ENCODE results near the gene KRT33A. TPM values are rescaled to one million over a fixed set of nuclear protein-coding genes. Genes with fewer than 3 reads are reported as not detected.

KRT33A gene
- total RNA-seq, 3 donors from 2014 or later (not counting 1 experiment from before 2014, with no cell fraction given) = not detected

- H3K27ac Mint-ChIP-seq = no peak overlapping the region
- Histone ChIP-seq H3K4me1 (ENCODE audit: control insufficient read depth, insufficient read depth, low read length) (peaks cover 14% of the 10 kb centered on the region), H3K27me3 (ENCODE audit: control insufficient read depth, insufficient read depth, low read length) (no peaks in the 10 kb centered on the region), H3K36me3 (ENCODE audit: control insufficient read depth, insufficient read depth, low read length) (no peaks in the 10 kb centered on the region), H3K27ac (ENCODE audit: low read length) (no peak overlapping the region), H3K4me3 (ENCODE audit: low read length) (no peak overlapping the region), H3K9me3 (ENCODE audit: control insufficient read depth, insufficient read depth, low read length) (peaks cover 9% of the 10 kb centered on the region)
- TF ChIP-seq CTCF (IDR thresholded peaks at IDR 0.05) = no peak
- WGBS (ENCODE audit: insufficient coverage) = 94% methylated on average over 3 of the region's 3 CpGs
- peaks cover 0 to 4% of the 10 kb centered on the region in 2 donors for H3K27me3 Mint-ChIP-seq (ENCODE audit: low read depth in 2 of 2)
- intact Hi-C loops (cut with micrococcal nuclease) = no loop called here
- DNase-seq = no peak
- peaks cover 0 to 5% of the 10 kb centered on the region in 2 donors for H3K9me3 Mint-ChIP-seq
- peaks cover 12 to 14% of the 10 kb centered on the region in 2 donors for H3K4me1 Mint-ChIP-seq
- ATAC-seq = no peak
- no peak overlapping the region for H3K4me3 Mint-ChIP-seq
- peaks cover 12% of the 10 kb centered on the region for H3K36me3 Mint-ChIP-seq
These were observed 4.6 kb downstream of the KRT33A start for GRCh38 chr17:41345992-41346391.

- no peak for TF ChIP-seq CTCF (IDR thresholded peaks at IDR 0.05)
- Histone ChIP-seq H3K4me1 (ENCODE audit: control insufficient read depth, insufficient read depth, low read length) (peaks cover 32% of the 10 kb centered on the region), H3K9me3 (ENCODE audit: control insufficient read depth, insufficient read depth, low read length) (peaks cover 9% of the 10 kb centered on the region), H3K27ac (ENCODE audit: low read length) (no peak overlapping the region), H3K27me3 (ENCODE audit: control insufficient read depth, insufficient read depth, low read length) (no peaks in the 10 kb centered on the region), H3K36me3 (ENCODE audit: control insufficient read depth, insufficient read depth, low read length) (no peaks in the 10 kb centered on the region), H3K4me3 (ENCODE audit: low read length) (no peak overlapping the region)
- H3K36me3 Mint-ChIP-seq = peaks cover 12% of the 10 kb centered on the region
- H3K27ac Mint-ChIP-seq = no peak overlapping the region
- H3K4me3 Mint-ChIP-seq = no peak overlapping the region
- H3K27me3 Mint-ChIP-seq (ENCODE audit: low read depth in 2 of 2) = peaks cover 0 to 6% of the 10 kb centered on the region in 2 donors
- ATAC-seq = no peak
- intact Hi-C loops (cut with micrococcal nuclease) = no loop called here
- no peak for DNase-seq
- WGBS (ENCODE audit: insufficient coverage) = 95% methylated on average over 3 of the region's 3 CpGs
- peaks cover 0 to 5% of the 10 kb centered on the region in 2 donors for H3K9me3 Mint-ChIP-seq
- H3K4me1 Mint-ChIP-seq = peaks cover 36 to 38% of the 10 kb centered on the region in 2 donors
These were observed 7.6 kb downstream of the KRT33A start for GRCh38 chr17:41343029-41343428.

- no peaks in the 10 kb centered on the region for H3K27me3 ChIP-seq (ENCODE audit: control insufficient read depth, insufficient read depth, low read length)
- WGBS (ENCODE audit: insufficient coverage) = 35% methylated on average over 7 of the region's 7 CpGs
- H3K4me1 Mint-ChIP-seq = peaks cover 36 to 38% of the 10 kb centered on the region in 2 donors
- peak overlapping the region; percentile 3 for H3K4me3 Mint-ChIP-seq
- peaks cover 0 to 6% of the 10 kb centered on the region in 2 donors for H3K27me3 Mint-ChIP-seq (ENCODE audit: low read depth in 2 of 2)
- peak overlapping the region; percentile 84 for H3K27ac ChIP-seq (ENCODE audit: low read length)
- H3K9me3 ChIP-seq (ENCODE audit: control insufficient read depth, insufficient read depth, low read length) = peaks cover 9% of the 10 kb centered on the region
- peaks cover 34% of the 10 kb centered on the region for H3K4me1 ChIP-seq (ENCODE audit: control insufficient read depth, insufficient read depth, low read length)
- intact Hi-C loops (cut with micrococcal nuclease) = no loop called here
- DNase-seq = peak in 1 of 2 donors; percentile 88
- H3K36me3 ChIP-seq (ENCODE audit: control insufficient read depth, insufficient read depth, low read length) = no peaks in the 10 kb centered on the region
- H3K4me3 ChIP-seq (ENCODE audit: low read length) = no peak overlapping the region
- peaks cover 0 to 5% of the 10 kb centered on the region in 2 donors for H3K9me3 Mint-ChIP-seq
- H3K36me3 Mint-ChIP-seq = peaks cover 12% of the 10 kb centered on the region
- TF ChIP-seq CTCF (IDR thresholded peaks at IDR 0.05) = no peak
- H3K27ac Mint-ChIP-seq = peak overlapping the region; percentile 5 to 10
- ATAC-seq = peak; percentile 40 to 66 (median 62)
These were observed 9.4 kb downstream of the KRT33A start for GRCh38 chr17:41340934-41341861.

Measured in natural killer cell (primary cell).